Measurements from ENCODE around the gene RUFY3.
A peak's percentile ranks its signal among the peaks of the same experiment; 100 is the strongest.

Gene RUFY3

DNA sequence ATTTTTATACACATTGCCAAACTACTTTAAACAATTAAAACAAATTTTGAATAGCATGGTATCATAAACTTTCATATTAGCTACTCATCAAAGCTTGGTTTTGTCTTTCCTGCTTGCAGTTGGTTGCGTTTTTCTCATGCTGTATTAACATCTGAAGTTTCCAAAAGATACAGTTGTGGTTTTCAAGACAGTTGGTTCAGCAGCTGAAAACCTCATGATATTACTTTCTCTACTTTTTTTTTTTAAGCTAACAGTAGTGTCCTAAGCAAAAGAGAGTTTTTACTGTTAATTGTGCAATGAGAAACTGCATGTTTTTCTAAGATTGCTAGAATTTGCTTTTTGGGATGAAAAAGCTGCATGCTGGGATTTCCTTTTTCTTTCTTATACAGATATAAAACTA lies 15.2 kb downstream of the RUFY3 start:
- DNase-seq (ENCODE audit: low spot score): no peak
- H4K8ac ChIP-seq (ENCODE audit: low read depth, low read length): no peak overlapping the region
- no CpG with 5 or more reads among the region's 1 CpG for WGBS, 2 donors (ENCODE audit: extremely low coverage in 2 of 2, insufficient read length in 2 of 2, insufficient replicate concordance in 1 of 2)
- H2BK12ac ChIP-seq (ENCODE audit: low read length): no peak overlapping the region
- H3K27ac ChIP-seq (replicated peaks; ENCODE audit: low read length): no peak overlapping the region
- H3K4me3 ChIP-seq (ENCODE audit: low read length in 2 of 2): no peak overlapping the region
- no peak overlapping the region for H3K14ac ChIP-seq (ENCODE audit: low read length)
- no peak overlapping the region for H2BK5ac ChIP-seq (ENCODE audit: low read length)
- peaks cover 0 to 11% of the 10 kb centered on the region in 2 donors for H3K36me3 ChIP-seq (replicated peaks in 1 of 2; ENCODE audit: control insufficient read depth in 2 of 2, insufficient read depth in 2 of 2, low read length in 2 of 2)
- H2BK15ac ChIP-seq (ENCODE audit: low read length): no peak overlapping the region
- H3K18ac ChIP-seq (ENCODE audit: low read length): no peak overlapping the region
- no peak overlapping the region for H3K4ac ChIP-seq (ENCODE audit: low read length)
- no peaks in the 10 kb centered on the region for H3K79me1 ChIP-seq (ENCODE audit: low read depth, low read length)
- H3K23ac ChIP-seq (ENCODE audit: low read depth, low read length, poor library complexity): no peak overlapping the region
- H3K9ac ChIP-seq (ENCODE audit: low read depth, low read length, poor library complexity): no peak overlapping the region
- H3K4me1 ChIP-seq (ENCODE audit: control insufficient read depth in 2 of 2, insufficient read depth in 1 of 2, low read depth in 1 of 2, low read length in 2 of 2): peaks cover 2 to 19% of the 10 kb centered on the region in 2 donors
- no peak overlapping the region for H2AK5ac ChIP-seq (ENCODE audit: low read depth, low read length)
- H3K4me2 ChIP-seq (ENCODE audit: insufficient read depth, low read length, poor library complexity, severe bottlenecking): no peak overlapping the region
- no peak overlapping the region for H4K91ac ChIP-seq (ENCODE audit: low read depth, low read length, poor library complexity)
- H3K9me3 ChIP-seq (replicated peaks in 1 of 2; ENCODE audit: control insufficient read depth in 2 of 2, insufficient read depth in 1 of 2, low read depth in 1 of 2, low read length in 2 of 2): no peaks in the 10 kb centered on the region
- H3K27me3 ChIP-seq (ENCODE audit: control insufficient read depth in 3 of 3, insufficient read depth in 3 of 3, low read depth in 1 of 3, low read length in 3 of 3): no peaks in the 10 kb centered on the region
- H2AFZ ChIP-seq (ENCODE audit: low read length): no peak overlapping the region
- no peak overlapping the region for H2BK120ac ChIP-seq (ENCODE audit: low read depth, low read length)

DNA sequence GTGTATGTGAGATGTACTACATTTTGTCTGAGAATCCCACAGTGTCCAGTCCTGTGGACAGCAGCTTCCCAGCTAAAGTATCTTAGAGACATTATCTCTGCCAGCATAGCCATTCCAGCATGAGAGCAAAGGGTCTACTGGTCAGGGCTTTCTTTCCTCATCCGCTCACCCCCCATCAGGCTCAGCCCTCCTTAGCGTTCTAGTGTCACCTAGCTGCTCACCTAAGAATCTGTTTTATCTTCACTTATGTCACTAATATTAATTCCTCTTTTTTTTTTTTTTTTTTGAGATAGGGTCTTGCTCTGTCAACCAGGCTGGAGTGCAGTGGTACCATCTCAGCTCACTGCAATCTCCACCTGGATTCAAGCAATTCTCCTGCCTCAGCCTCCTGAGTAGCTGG lies 15.6 kb downstream of the RUFY3 start:
- Histone ChIP-seq H3K27me3 (ENCODE audit: control insufficient read depth in 3 of 3, insufficient read depth in 3 of 3, low read depth in 1 of 3, low read length in 3 of 3) (no peaks in the 10 kb centered on the region), H4K91ac (ENCODE audit: low read depth, low read length, poor library complexity) (no peak overlapping the region), H3K36me3 (replicated peaks in 1 of 2; ENCODE audit: control insufficient read depth in 2 of 2, insufficient read depth in 2 of 2, low read length in 2 of 2) (peaks cover 0 to 7% of the 10 kb centered on the region in 2 donors), H3K14ac (ENCODE audit: low read length) (no peak overlapping the region), H4K8ac (ENCODE audit: low read depth, low read length) (no peak overlapping the region), H3K4ac (ENCODE audit: low read length) (no peak overlapping the region), H2AFZ (ENCODE audit: low read length) (no peak overlapping the region), H3K9me3 (replicated peaks in 1 of 2; ENCODE audit: control insufficient read depth in 2 of 2, insufficient read depth in 1 of 2, low read depth in 1 of 2, low read length in 2 of 2) (no peaks in the 10 kb centered on the region), H2AK5ac (ENCODE audit: low read depth, low read length) (no peak overlapping the region), H2BK120ac (ENCODE audit: low read depth, low read length) (no peak overlapping the region), H3K4me2 (ENCODE audit: insufficient read depth, low read length, poor library complexity, severe bottlenecking) (no peak overlapping the region), H3K9ac (ENCODE audit: low read depth, low read length, poor library complexity) (no peak overlapping the region), H3K79me1 (ENCODE audit: low read depth, low read length) (no peaks in the 10 kb centered on the region), H2BK5ac (ENCODE audit: low read length) (no peak overlapping the region), H3K18ac (ENCODE audit: low read length) (no peak overlapping the region), H3K23ac (ENCODE audit: low read depth, low read length, poor library complexity) (no peak overlapping the region), H2BK15ac (ENCODE audit: low read length) (no peak overlapping the region), H3K4me3 (ENCODE audit: low read length in 2 of 2) (no peak overlapping the region), H3K27ac (replicated peaks; ENCODE audit: low read length) (no peak overlapping the region), H3K4me1 (ENCODE audit: control insufficient read depth in 2 of 2, insufficient read depth in 1 of 2, low read depth in 1 of 2, low read length in 2 of 2) (peaks cover 6 to 22% of the 10 kb centered on the region in 2 donors), H2BK12ac (ENCODE audit: low read length) (no peak overlapping the region)
- no CpG with 5 or more reads among the region's 2 CpGs for WGBS, 2 donors (ENCODE audit: extremely low coverage in 2 of 2, insufficient read length in 2 of 2, insufficient replicate concordance in 1 of 2)
- no peak for DNase-seq (ENCODE audit: low spot score)

GRCh38 chr4:70739496-70740337 lies 18.0 kb downstream of the RUFY3 start:
- Histone ChIP-seq H4K91ac (ENCODE audit: low read depth, low read length, poor library complexity) (no peak overlapping the region), H2BK5ac (ENCODE audit: low read length) (no peak overlapping the region), H3K4me1 (ENCODE audit: control insufficient read depth in 2 of 2, insufficient read depth in 1 of 2, low read depth in 1 of 2, low read length in 2 of 2) (peaks cover 9 to 19% of the 10 kb centered on the region in 2 donors), H3K4ac (ENCODE audit: low read length) (no peak overlapping the region), H2BK120ac (ENCODE audit: low read depth, low read length) (no peak overlapping the region), H4K8ac (ENCODE audit: low read depth, low read length) (no peak overlapping the region), H2BK12ac (ENCODE audit: low read length) (no peak overlapping the region), H3K27me3 (ENCODE audit: control insufficient read depth in 3 of 3, insufficient read depth in 3 of 3, low read depth in 1 of 3, low read length in 3 of 3) (no peaks in the 10 kb centered on the region), H3K23ac (ENCODE audit: low read depth, low read length, poor library complexity) (no peak overlapping the region), H3K18ac (ENCODE audit: low read length) (no peak overlapping the region), H3K36me3 (replicated peaks in 1 of 2; ENCODE audit: control insufficient read depth in 2 of 2, insufficient read depth in 2 of 2, low read length in 2 of 2) (peaks cover 0 to 13% of the 10 kb centered on the region in 2 donors), H3K4me2 (ENCODE audit: insufficient read depth, low read length, poor library complexity, severe bottlenecking) (peak overlapping the region; percentile 31), H2BK15ac (ENCODE audit: low read length) (no peak overlapping the region), H2AK5ac (ENCODE audit: low read depth, low read length) (no peak overlapping the region), H3K9me3 (replicated peaks in 1 of 2; ENCODE audit: control insufficient read depth in 2 of 2, insufficient read depth in 1 of 2, low read depth in 1 of 2, low read length in 2 of 2) (no peaks in the 10 kb centered on the region), H3K27ac (replicated peaks; ENCODE audit: low read length) (peak overlapping the region; percentile 61), H2AFZ (ENCODE audit: low read length) (no peak overlapping the region), H3K9ac (ENCODE audit: low read depth, low read length, poor library complexity) (no peak overlapping the region), H3K79me1 (ENCODE audit: low read depth, low read length) (no peaks in the 10 kb centered on the region), H3K4me3 (ENCODE audit: low read length in 2 of 2) (no peak overlapping the region), H3K14ac (ENCODE audit: low read length) (no peak overlapping the region)
- no peak for DNase-seq (ENCODE audit: low spot score)
- no CpG with 5 or more reads among the region's 6 CpGs for WGBS, 2 donors (ENCODE audit: extremely low coverage in 2 of 2, insufficient read length in 2 of 2, insufficient replicate concordance in 1 of 2)

DNA sequence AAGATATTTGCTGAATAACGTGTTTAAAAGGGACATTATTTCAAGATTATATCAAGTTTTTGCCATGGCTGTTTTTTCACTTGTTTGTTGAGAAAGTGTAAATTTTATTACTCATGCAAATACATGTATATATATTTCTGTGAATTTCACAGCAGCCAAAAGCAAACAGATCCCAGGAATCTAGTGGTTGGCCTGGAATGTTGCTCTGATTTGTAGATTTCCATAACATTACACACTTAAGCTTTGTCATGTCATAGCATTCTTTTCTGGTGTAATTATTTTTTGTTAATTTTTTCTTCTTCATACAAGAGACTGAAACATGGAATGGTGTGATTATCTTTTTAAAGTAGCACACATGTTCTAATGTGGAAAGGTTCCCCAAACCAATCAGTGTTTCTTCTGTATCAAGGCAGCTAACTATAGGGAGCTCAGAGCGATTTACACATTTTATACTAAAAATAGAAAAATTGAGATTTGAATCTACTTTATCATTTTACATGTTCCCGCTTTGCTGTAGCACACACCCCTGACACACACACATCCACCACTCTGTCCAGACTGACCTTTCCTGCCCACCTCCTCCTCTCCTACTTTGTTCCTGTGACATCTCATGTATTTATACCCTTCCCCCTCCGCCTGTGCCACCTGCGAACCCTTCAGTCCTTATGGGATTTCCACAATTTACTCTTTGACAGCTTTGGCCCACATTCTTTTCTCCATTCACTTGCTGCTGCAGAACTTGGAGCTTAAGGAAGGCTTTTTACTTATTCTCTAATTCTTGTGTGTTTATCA lies 20.3 kb downstream of the RUFY3 start:
- no peak overlapping the region for H3K23ac ChIP-seq (ENCODE audit: low read depth, low read length, poor library complexity)

More for the DNA sequence above, 20.3 kb downstream of the RUFY3 start:
- Histone ChIP-seq H4K91ac (ENCODE audit: low read depth, low read length, poor library complexity) (no peak overlapping the region), H3K4me1 (ENCODE audit: control insufficient read depth in 2 of 2, insufficient read depth in 1 of 2, low read depth in 1 of 2, low read length in 2 of 2) (peaks cover 9 to 19% of the 10 kb centered on the region in 2 donors), H3K14ac (ENCODE audit: low read length) (no peak overlapping the region), H3K4me2 (ENCODE audit: insufficient read depth, low read length, poor library complexity, severe bottlenecking) (no peak overlapping the region), H2AK5ac (ENCODE audit: low read depth, low read length) (no peak overlapping the region), H3K4me3 (ENCODE audit: low read length in 2 of 2) (no peak overlapping the region), H3K27ac (replicated peaks; ENCODE audit: low read length) (peak overlapping the region; percentile 58), H3K9ac (ENCODE audit: low read depth, low read length, poor library complexity) (no peak overlapping the region), H3K18ac (ENCODE audit: low read length) (no peak overlapping the region), H4K8ac (ENCODE audit: low read depth, low read length) (no peak overlapping the region), H3K9me3 (replicated peaks in 1 of 2; ENCODE audit: control insufficient read depth in 2 of 2, insufficient read depth in 1 of 2, low read depth in 1 of 2, low read length in 2 of 2) (no peaks in the 10 kb centered on the region), H3K27me3 (ENCODE audit: control insufficient read depth in 3 of 3, insufficient read depth in 3 of 3, low read depth in 1 of 3, low read length in 3 of 3) (no peaks in the 10 kb centered on the region), H3K36me3 (replicated peaks in 1 of 2; ENCODE audit: control insufficient read depth in 2 of 2, insufficient read depth in 2 of 2, low read length in 2 of 2) (peaks cover 0 to 23% of the 10 kb centered on the region in 2 donors), H2AFZ (ENCODE audit: low read length) (no peak overlapping the region), H2BK120ac (ENCODE audit: low read depth, low read length) (no peak overlapping the region), H3K79me1 (ENCODE audit: low read depth, low read length) (no peaks in the 10 kb centered on the region), H3K4ac (ENCODE audit: low read length) (no peak overlapping the region), H2BK15ac (ENCODE audit: low read length) (no peak overlapping the region), H2BK5ac (ENCODE audit: low read length) (no peak overlapping the region), H2BK12ac (ENCODE audit: low read length) (no peak overlapping the region)
- no peak for DNase-seq (ENCODE audit: low spot score)
- WGBS, 2 donors (ENCODE audit: extremely low coverage in 2 of 2, insufficient read length in 2 of 2, insufficient replicate concordance in 1 of 2): no CpG with 5 or more reads among the region's 5 CpGs

Data from neuronal stem cell (in vitro differentiated cells).